22Rv1 (cell line): ENCODE data around the gene TIMM22.

Experiments used
- ZFX ChIP-seq: fragments of 450-650 bp; IDR thresholded peaks from 2 replicates; pipeline ENCODE4 v1.6.1; 2017; ENCODE audit warnings: antibody characterized with exemption, borderline replicate concordance
- TF ChIP-seq, protein P1 (sequence below): fragments of 450-650 bp; IDR thresholded peaks from 2 replicates; pipeline ENCODE4 v1.5.1; 2017; ENCODE audit warnings: mild to moderate bottlenecking

DNA sequence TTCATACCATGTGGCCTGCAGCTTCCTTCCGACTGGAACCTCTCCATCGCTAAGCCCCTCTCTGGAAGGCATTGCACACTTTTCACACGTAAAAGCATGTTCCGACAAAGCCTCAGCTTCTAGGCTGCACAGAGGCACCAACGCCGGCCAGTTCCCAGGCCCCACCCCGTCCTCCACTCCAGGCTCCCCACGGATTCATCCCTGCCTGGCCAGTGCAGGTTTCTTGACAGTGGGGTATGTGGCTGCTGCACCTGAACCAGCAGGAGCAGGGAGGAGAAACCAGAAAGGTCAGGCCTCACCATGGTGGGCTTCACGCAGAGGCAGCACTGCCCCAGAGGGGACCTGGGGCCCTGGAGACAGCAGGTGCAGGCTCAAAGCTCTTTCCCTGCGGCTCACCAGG, 14.2 kb downstream of the TIMM22 start:
- TF ChIP-seq, protein P1, sequence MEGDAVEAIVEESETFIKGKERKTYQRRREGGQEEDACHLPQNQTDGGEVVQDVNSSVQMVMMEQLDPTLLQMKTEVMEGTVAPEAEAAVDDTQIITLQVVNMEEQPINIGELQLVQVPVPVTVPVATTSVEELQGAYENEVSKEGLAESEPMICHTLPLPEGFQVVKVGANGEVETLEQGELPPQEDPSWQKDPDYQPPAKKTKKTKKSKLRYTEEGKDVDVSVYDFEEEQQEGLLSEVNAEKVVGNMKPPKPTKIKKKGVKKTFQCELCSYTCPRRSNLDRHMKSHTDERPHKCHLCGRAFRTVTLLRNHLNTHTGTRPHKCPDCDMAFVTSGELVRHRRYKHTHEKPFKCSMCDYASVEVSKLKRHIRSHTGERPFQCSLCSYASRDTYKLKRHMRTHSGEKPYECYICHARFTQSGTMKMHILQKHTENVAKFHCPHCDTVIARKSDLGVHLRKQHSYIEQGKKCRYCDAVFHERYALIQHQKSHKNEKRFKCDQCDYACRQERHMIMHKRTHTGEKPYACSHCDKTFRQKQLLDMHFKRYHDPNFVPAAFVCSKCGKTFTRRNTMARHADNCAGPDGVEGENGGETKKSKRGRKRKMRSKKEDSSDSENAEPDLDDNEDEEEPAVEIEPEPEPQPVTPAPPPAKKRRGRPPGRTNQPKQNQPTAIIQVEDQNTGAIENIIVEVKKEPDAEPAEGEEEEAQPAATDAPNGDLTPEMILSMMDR: no peak
- no peak for TF ChIP-seq ZFX
